Esophagus squamous epithelium (tissue), 5 donors: Measurements from ENCODE around the gene ENDOV. TPM values are rescaled to one million over a fixed set of nuclear protein-coding genes. Genes with fewer than 3 reads are reported as not detected.

Experiments used
- DNase-seq: peaks from one replicate; lab custom pipeline; 2025; lab: John Stamatoyannopoulos, UW
- H3K27ac ChIP-seq, 4 donors: fragments of 200-600 bp; sonication (generic); one replicate each; pipeline ENCODE4 v1.5.1; 2016 to 2019; ENCODE audit warnings: mild to moderate bottlenecking in 1 of 4
- H3K27me3 ChIP-seq, 4 donors: fragments of 200-600 bp; sonication (generic); 1 replicate in 3 of 4; 2 replicates in 1 of 4; pipeline versions ENCODE4 v1.5.1 to v1.6.0; 2017 to 2021; ENCODE audit warnings: antibody characterized with exemption in 1 of 4
- H3K36me3 ChIP-seq, 3 donors: fragments of 200-600 bp; sonication (generic); one replicate each; pipeline ENCODE4 v1.5.1; 2016 to 2019
- H3K4me1 ChIP-seq, 3 donors: fragments of 200-600 bp; sonication (generic); one replicate each; pipeline ENCODE4 v1.5.1; 2017 to 2019
- H3K4me3 ChIP-seq, 4 donors: fragments of 200-600 bp; sonication (generic); 1 replicate in 3 of 4; 2 replicates in 1 of 4; pipeline ENCODE4 v1.5.1; 2016 to 2019; ENCODE audit warnings: mild to moderate bottlenecking in 2 of 4, moderate library complexity in 1 of 4
- H3K9me3 ChIP-seq, 3 donors: fragments of 200-600 bp; sonication (generic); one replicate each; pipeline ENCODE4 v1.5.1; 2016 to 2019
- POLR2A ChIP-seq, 4 donors: fragments of 450-650 bp; IDR thresholded peaks; one replicate each; pipeline ENCODE4 v1.6.1; 2017; ENCODE audit warnings: antibody characterized with exemption in 4 of 4, mild to moderate bottlenecking in 4 of 4, moderate library complexity in 3 of 4
- WGBS, 2 donors: methylation state at CpG; one replicate each; pipeline ENCODE4 v1.1.5; 2018; 5-methylcytosine and 5-hydroxymethylcytosine counted together
- intact Hi-C: fragments of 100-400 bp; cut with DNase I; formaldehyde crosslinking; loops from one replicate; pipeline ENCODE4 v1.15.0; 2022
- total RNA-seq, 4 donors: library from RNA; depleted of rRNA; stranded (reverse); fragments of >200 nt; gene quantifications; one replicate each; pipeline ENCODE4 v1.1.0, GENCODE V29; 2016
- TF ChIP-seq, protein P1 (sequence below), 6 experiments: fragments of 450-650 bp in 4 of 6; fragments of 200-600 bp in 2 of 6; sonication (generic) in 2 of 6; IDR thresholded peaks; one replicate each; pipeline ENCODE4 v1.5.1; 2016 to 2019; ENCODE audit warnings: antibody characterized with exemption in 6 of 6, mild to moderate bottlenecking in 4 of 6, moderate library complexity in 4 of 6
- donor health status: DM: yes; HTN: yes; CAD: no.

The ENDOV gene
- total RNA-seq, 4 donors from 2014 or later, result 7.4 to 16.0 (median 14.5) TPM

DNA sequence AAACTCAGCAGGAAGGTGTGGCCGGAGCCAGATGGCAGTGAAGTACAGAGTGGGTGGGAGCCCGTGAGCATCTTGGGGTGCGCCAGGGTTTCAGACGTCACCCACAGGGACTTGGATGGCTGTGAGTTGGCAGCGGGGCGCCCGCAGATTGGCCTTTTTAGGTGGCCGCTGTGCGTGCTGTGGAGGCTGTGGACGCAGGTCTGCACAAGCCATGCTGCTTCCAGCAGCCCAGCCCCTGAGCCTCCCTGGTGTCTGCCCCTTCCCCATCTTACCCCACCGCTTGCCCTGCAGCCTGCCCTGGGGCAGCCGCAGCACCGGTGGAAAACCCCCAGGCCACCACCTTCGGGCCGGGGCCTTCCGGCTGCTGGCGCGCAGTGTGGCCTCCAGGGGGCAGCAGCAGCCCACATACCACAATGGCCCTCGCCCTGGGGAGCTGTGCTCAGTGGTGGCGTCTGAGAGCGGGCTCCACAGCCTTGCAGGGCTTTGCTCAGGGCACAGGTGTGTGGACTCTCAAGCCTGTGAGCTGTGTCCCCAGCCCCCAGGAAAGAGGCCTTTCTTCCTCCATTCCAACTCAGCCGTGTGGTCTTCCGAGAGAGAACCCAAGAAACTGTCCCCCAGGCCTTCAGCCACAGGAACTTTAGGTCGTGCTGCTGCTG lies 11.8 kb downstream of the ENDOV start:
- intact Hi-C loops, result loop anchor here (10.0 kb wide), 1 partner anchor 148 kb away; no protein-coding TSS in a partner anchor
- no peaks in the 10 kb centered on the region for H3K27me3 ChIP-seq
- no peak for DNase-seq
- no peaks in the 10 kb centered on the region for H3K9me3 ChIP-seq
- 38 to 55% methylated on average over 4 to 8 of the region's 24 CpGs for WGBS, 2 donors
- peaks cover 0 to 6% (median 0%) of the 10 kb centered on the region in 3 donors for H3K36me3 ChIP-seq
- peaks cover 8 to 34% (median 8%) of the 10 kb centered on the region in 3 donors for H3K4me1 ChIP-seq
- TF ChIP-seq POLR2A (IDR thresholded peaks at IDR 0.05), result no peak
- TF ChIP-seq, protein P1, sequence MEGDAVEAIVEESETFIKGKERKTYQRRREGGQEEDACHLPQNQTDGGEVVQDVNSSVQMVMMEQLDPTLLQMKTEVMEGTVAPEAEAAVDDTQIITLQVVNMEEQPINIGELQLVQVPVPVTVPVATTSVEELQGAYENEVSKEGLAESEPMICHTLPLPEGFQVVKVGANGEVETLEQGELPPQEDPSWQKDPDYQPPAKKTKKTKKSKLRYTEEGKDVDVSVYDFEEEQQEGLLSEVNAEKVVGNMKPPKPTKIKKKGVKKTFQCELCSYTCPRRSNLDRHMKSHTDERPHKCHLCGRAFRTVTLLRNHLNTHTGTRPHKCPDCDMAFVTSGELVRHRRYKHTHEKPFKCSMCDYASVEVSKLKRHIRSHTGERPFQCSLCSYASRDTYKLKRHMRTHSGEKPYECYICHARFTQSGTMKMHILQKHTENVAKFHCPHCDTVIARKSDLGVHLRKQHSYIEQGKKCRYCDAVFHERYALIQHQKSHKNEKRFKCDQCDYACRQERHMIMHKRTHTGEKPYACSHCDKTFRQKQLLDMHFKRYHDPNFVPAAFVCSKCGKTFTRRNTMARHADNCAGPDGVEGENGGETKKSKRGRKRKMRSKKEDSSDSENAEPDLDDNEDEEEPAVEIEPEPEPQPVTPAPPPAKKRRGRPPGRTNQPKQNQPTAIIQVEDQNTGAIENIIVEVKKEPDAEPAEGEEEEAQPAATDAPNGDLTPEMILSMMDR (IDR thresholded peaks at IDR 0.05), result peak; percentile 91 to 98 (median 96)
- no peak overlapping the region for H3K4me3 ChIP-seq
- H3K27ac ChIP-seq, result no peak overlapping the region

DNA sequence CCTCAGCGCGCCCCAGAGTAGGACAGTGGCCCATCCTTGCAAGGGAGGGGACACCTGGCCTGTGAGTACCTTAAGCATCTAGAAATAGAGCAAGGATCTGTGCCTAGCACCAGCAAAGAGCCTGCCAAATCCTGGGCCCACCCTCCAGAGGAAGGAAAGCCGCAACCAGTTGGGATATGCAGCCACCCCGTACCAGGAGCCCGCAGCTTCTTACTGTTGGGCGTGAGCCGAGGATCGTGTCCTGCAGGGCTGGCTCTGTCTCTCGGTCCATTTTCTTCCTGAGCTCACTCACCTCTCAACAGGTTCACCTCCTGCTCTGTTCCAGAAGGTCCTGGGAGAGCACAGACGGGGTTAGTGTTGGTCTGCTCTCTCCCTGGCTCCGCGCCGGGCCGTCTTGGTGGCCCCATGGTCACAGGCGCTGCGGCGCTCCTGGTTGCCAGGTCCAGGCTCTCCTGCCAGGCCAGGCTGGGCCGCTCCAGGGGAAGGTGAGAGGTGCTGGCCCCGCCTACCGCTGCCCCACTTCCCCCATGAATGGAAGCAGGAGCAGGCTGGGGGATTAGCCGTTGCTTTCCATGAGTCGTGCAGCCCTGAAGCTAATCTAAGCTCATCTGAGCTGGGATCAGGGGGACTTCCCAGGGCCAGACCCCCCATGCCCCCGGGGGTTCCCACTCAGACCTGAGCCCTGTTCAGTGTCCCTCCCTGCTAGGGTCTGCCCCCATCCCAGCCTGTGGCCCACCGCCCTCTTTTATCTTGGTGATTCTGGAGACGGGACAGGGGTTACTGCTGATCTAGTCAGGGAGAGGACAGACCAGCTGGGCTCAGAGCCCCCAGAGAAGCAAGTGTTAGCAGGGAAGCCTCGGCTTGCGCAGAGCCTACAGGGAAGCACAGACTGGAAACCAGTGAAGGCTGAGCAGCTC lies 12.7 kb downstream of the ENDOV start:
- Histone ChIP-seq H3K9me3 (no peaks in the 10 kb centered on the region), H3K4me3 (no peak overlapping the region), H3K36me3 (peaks cover 0 to 6% (median 0%) of the 10 kb centered on the region in 3 donors), H3K27me3 (no peaks in the 10 kb centered on the region), H3K4me1 (peaks cover 8 to 34% (median 8%) of the 10 kb centered on the region in 3 donors), H3K27ac (no peak overlapping the region)
- TF ChIP-seq, protein P1 (IDR thresholded peaks at IDR 0.05), result no peak
- TF ChIP-seq POLR2A (IDR thresholded peaks at IDR 0.05), result no peak
- DNase-seq, result no peak
- 93% methylated on average over 6 of the region's 27 CpGs; no CpG with 5 or more reads in 1 of the 2 donors for WGBS, 2 donors
- intact Hi-C loops, result loop anchor here (10.0 kb wide), 1 partner anchor 147 kb away; no protein-coding TSS in a partner anchor

DNA sequence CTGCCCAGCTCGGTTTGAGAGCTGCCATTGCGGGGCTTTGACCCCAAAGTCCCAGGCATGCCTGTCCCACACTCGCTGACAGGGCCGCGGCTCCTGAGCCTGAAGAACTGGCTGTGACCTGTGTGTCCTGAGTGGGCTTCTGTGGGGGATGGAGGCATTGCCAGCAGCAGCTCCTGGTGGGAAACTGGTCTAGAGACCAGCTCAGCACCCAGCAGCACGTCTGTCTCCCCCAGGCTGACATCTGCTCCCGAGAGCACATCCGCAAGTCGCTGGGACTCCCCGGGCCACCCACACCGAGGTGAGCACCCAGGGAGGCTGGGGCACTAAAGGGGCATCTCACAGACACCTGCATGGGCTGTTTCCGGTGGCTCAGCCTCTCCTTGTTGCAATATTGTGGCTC lies 13.4 kb downstream of the ENDOV start:
- no peaks in the 10 kb centered on the region for H3K9me3 ChIP-seq
- no peak overlapping the region for H3K27ac ChIP-seq
- no peak overlapping the region for H3K4me3 ChIP-seq
- no peak for DNase-seq
- intact Hi-C loops, result loop anchor here (10.0 kb wide), 1 partner anchor 146 kb away; no protein-coding TSS in a partner anchor
- H3K36me3 ChIP-seq, result peaks cover 0 to 6% (median 0%) of the 10 kb centered on the region in 3 donors
- TF ChIP-seq, protein P1 (IDR thresholded peaks at IDR 0.05), result no peak
- no peak for TF ChIP-seq POLR2A (IDR thresholded peaks at IDR 0.05)
- WGBS, 2 donors, result 100% methylated on average over 1 of the region's 12 CpGs
- no peaks in the 10 kb centered on the region for H3K27me3 ChIP-seq
- peaks cover 3 to 27% (median 8%) of the 10 kb centered on the region in 3 donors for H3K4me1 ChIP-seq

DNA sequence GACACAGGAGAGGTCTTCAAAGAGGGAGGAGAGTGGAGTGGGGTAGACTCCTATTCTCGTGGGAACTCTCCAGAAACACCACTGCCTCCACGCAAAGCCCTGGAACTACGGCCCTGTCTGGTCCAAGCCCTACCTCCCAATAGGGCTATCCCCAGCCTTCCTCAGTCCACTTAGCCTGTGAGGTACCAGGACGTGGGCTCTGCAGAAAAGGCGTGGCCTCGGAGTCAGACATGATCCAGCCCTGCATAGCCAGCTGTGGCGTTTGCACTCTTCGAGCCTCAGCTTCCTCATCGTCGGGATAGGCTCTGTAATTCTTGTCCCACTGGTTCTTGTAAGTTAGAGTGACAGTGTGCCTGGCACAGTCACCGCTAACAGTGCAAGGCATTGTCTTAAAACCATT lies 13.8 kb downstream of the ENDOV start:
- H3K36me3 ChIP-seq, result peaks cover 0 to 6% (median 0%) of the 10 kb centered on the region in 3 donors
- intact Hi-C loops, result loop anchor here (10.0 kb wide), 1 partner anchor 146 kb away; no protein-coding TSS in a partner anchor
- no peaks in the 10 kb centered on the region for H3K27me3 ChIP-seq
- TF ChIP-seq, protein P1 (IDR thresholded peaks at IDR 0.05), result no peak
- TF ChIP-seq POLR2A (IDR thresholded peaks at IDR 0.05), result no peak
- no peaks in the 10 kb centered on the region for H3K9me3 ChIP-seq
- WGBS, 2 donors, result 83 to 85% methylated on average over 5 to 6 of the region's 11 CpGs
- peaks cover 0 to 23% (median 8%) of the 10 kb centered on the region in 3 donors for H3K4me1 ChIP-seq
- DNase-seq, result no peak
- H3K27ac ChIP-seq, result no peak overlapping the region
- no peak overlapping the region for H3K4me3 ChIP-seq
